Neural crest cell (in vitro differentiated cells): ENCODE measurements around the gene ZACN. TPM values are rescaled to one million over a fixed set of nuclear protein-coding genes. Genes with fewer than 3 reads are reported as not detected.
A peak's percentile ranks its signal among the peaks of the same experiment; 100 is the strongest.

Experiments used
- DNase-seq: peaks from one replicate; pipeline ENCODE4 v3.0.0; 2021; ENCODE audit warnings: low read depth, mixed read lengths, low spot score
- H3K27ac Mint-ChIP-seq: one replicate; pipeline ENCODE4 v1.8.0; 2021; ENCODE audit warnings: mild to moderate bottlenecking, mixed read lengths; ENCODE audit not compliant: unreplicated experiment
- H3K27me3 Mint-ChIP-seq: 2 replicates; pipeline ENCODE4 v1.8.0; 2021; ENCODE audit warnings: low read depth, mild to moderate bottlenecking, mixed read lengths
- H3K36me3 Mint-ChIP-seq: 2 replicates; pipeline ENCODE4 v1.8.0; 2021; ENCODE audit warnings: low read depth, mild to moderate bottlenecking, mixed read lengths
- H3K4me1 Mint-ChIP-seq: 2 replicates; pipeline ENCODE4 v1.8.0; 2021; ENCODE audit warnings: mixed read lengths
- H3K4me3 Mint-ChIP-seq: one replicate; pipeline ENCODE4 v1.8.0; 2021; ENCODE audit warnings: mild to moderate bottlenecking, mixed read lengths
- H3K9me3 Mint-ChIP-seq: 2 replicates; pipeline ENCODE4 v1.8.0; 2021; ENCODE audit warnings: mixed read lengths
- CTCF ChIP-seq: fragments of 200-600 bp; sonication (generic); conservative IDR thresholded peaks from 2 replicates; pipeline ENCODE4 v1.5.0; 2021; ENCODE audit warnings: antibody characterized with exemption, mild to moderate bottlenecking
- total RNA-seq: library from RNA; stranded (reverse); gene quantifications from 2 replicates; pipeline ENCODE4 v1.2.1, GENCODE V29; 2021

The ZACN gene
- total RNA-seq, 1 donor from 2014 or later: 0.19 TPM

GRCh38 chr17:76121932-76122430 lies 43.0 kb downstream of the ZACN start:
- Mint-ChIP-seq H3K36me3 (no peaks in the 10 kb centered on the region), H3K4me3 (no peak overlapping the region), H3K9me3 (no peaks in the 10 kb centered on the region), H3K27me3 (no peaks in the 10 kb centered on the region), H3K27ac (peak overlapping the region; percentile 94), H3K4me1 (peaks cover 16% of the 10 kb centered on the region)
- no peak for TF ChIP-seq CTCF
- no peak for DNase-seq

GRCh38 chr17:76122431-76123190 lies 43.6 kb downstream of the ZACN start:
- H3K36me3 Mint-ChIP-seq: no peaks in the 10 kb centered on the region

GRCh38 chr17:76123191-76123499 lies 44.2 kb downstream of the ZACN start:
- no peak for TF ChIP-seq CTCF
- Mint-ChIP-seq H3K4me1 (peaks cover 16% of the 10 kb centered on the region), H3K4me3 (no peak overlapping the region), H3K36me3 (no peaks in the 10 kb centered on the region), H3K9me3 (no peaks in the 10 kb centered on the region), H3K27ac (no peak overlapping the region), H3K27me3 (no peaks in the 10 kb centered on the region)
- no peak for DNase-seq

More at GRCh38 chr17:76122431-76123190, 43.6 kb downstream of the ZACN start:
- no peak for TF ChIP-seq CTCF
- DNase-seq: no peak
- Mint-ChIP-seq H3K4me3 (no peak overlapping the region), H3K4me1 (peaks cover 16% of the 10 kb centered on the region), H3K27ac (peak overlapping the region; percentile 94), H3K9me3 (no peaks in the 10 kb centered on the region), H3K27me3 (no peaks in the 10 kb centered on the region)

- H3K36me3 Mint-ChIP-seq: no peaks in the 10 kb centered on the region
- no peak for TF ChIP-seq CTCF
- no peaks in the 10 kb centered on the region for H3K27me3 Mint-ChIP-seq
These were observed 45.0 kb downstream of the ZACN start for GRCh38 chr17:76123749-76124581.

GRCh38 chr17:76124582-76125390 lies 45.8 kb downstream of the ZACN start:
- Mint-ChIP-seq H3K27ac (peak overlapping the region; percentile 78), H3K4me3 (no peak overlapping the region), H3K27me3 (no peaks in the 10 kb centered on the region), H3K36me3 (no peaks in the 10 kb centered on the region), H3K9me3 (no peaks in the 10 kb centered on the region), H3K4me1 (peaks cover 16% of the 10 kb centered on the region)
- TF ChIP-seq CTCF: peak; percentile 38
- no peak for DNase-seq

More at GRCh38 chr17:76123749-76124581, 45.0 kb downstream of the ZACN start:
- DNase-seq: no peak
- H3K4me1 Mint-ChIP-seq: peaks cover 16% of the 10 kb centered on the region
- H3K4me3 Mint-ChIP-seq: no peak overlapping the region
- no peak overlapping the region for H3K27ac Mint-ChIP-seq
- no peaks in the 10 kb centered on the region for H3K9me3 Mint-ChIP-seq
